Stomach (tissue), 4 donors: Measurements from ENCODE around the gene PIK3CB.

ENCODE experiments used
- CTCF ChIP-seq, 7 experiments: fragments of 450-650 bp in 4 of 7; fragments of 200-600 bp in 3 of 7; sonication (generic) in 3 of 7; IDR thresholded peaks; one replicate each; pipeline ENCODE4 v1.5.1; 2016 to 2019; ENCODE audit warnings: antibody characterized with exemption in 7 of 7, control low read depth in 2 of 7, mild to moderate bottlenecking in 1 of 7
- EP300 ChIP-seq: sonication (generic); formaldehyde crosslinking; IDR thresholded peaks from one replicate; pipeline ENCODE4 v1.6.1; 2017; ENCODE audit warnings: antibody characterized with exemption
- POLR2A ChIP-seq, 4 donors: fragments of 450-650 bp; IDR thresholded peaks; one replicate each; pipeline ENCODE4 v1.6.1; 2016; ENCODE audit warnings: antibody characterized with exemption in 4 of 4, control low read depth in 2 of 4, mild to moderate bottlenecking in 1 of 4, moderate library complexity in 1 of 4
- POLR2AphosphoS5 ChIP-seq, 3 donors: sonication (generic); formaldehyde crosslinking; IDR thresholded peaks; one replicate each; pipeline ENCODE4 v1.6.1; 2016; ENCODE audit warnings: antibody characterized with exemption in 3 of 3

DNA sequence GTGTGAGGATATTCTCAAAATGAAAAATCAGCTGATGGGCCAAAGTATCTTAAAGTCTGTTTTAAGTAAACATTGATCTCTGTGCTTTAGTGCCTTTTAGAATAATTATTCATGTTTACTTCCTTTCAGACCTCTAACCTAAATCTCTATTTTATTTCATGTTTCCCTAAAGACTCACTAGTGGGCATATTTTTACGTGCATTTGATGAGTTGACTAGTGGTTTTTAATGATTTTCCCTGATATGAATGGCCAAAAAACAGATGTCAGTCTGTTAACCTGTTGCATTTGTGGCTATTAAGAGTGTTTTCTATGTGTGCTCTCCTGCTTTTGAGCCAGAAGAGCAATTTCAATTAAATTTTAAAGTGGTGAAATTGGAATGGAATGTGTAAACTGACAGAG lies 219.3 kb downstream of the PIK3CB start:
- no peak for TF ChIP-seq CTCF (IDR thresholded peaks at IDR 0.05)
- TF ChIP-seq POLR2A (IDR thresholded peaks at IDR 0.05), result no peak
- TF ChIP-seq POLR2AphosphoS5 (IDR thresholded peaks at IDR 0.05), result no peak
- TF ChIP-seq EP300, result no peak
